Erythroblast (primary cell): ENCODE data around the gene DDX31.

Experiments
- GATA1 ChIP-seq: IDR thresholded peaks from 2 replicates; pipeline ENCODE4 v1.6.1; 2011; ENCODE audit warnings: low read depth, mild to moderate bottlenecking, control low read depth, low read length, moderate library complexity
- POLR2A ChIP-seq: IDR thresholded peaks from 2 replicates; pipeline ENCODE4 v1.6.1; 2011; ENCODE audit warnings: mild to moderate bottlenecking, low read length

- TF ChIP-seq POLR2A (no peak), GATA1 (no peak)
Measured at GRCh38 chr9:132648685-132649084, 21.1 kb downstream of the DDX31 start.
